Measurements from ENCODE around the gene PRR33. TPM values are rescaled to one million over a fixed set of nuclear protein-coding genes. Genes with fewer than 3 reads are reported as not detected.
"Not testable (repeated sequence)": the region's sequence is repeated elsewhere in the genome, so short reads cannot be mapped to it uniquely, and the experiment has no call there.

Gene PRR33
- not detected in 2 replicates for total RNA-seq

DNA sequence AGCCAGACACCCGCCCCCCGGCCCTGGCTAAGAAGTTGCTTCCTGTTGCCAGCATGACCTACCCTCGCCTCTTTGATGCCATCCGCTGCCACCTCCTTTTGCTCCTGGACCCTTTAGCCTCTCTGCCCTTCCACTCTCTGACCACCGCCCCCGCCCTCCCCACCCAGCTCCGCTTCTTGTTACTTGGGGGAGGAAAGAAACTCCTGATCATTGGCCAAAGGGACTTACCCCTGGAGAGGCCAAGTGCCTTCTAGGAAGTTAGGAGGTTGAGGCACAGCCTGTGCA, at the start of gene PRR33:
Gene PRR33, minus strand, starts transcription at position 65 of the 285 bp plus-strand sequence. CDS start 1,311 bp downstream, outside the sequence.
- Histone ChIP-seq H3K27me3 (ENCODE audit: control insufficient read depth, insufficient read depth, low read length) (peaks cover 5% of the 10 kb centered on the region), H3K36me3 (ENCODE audit: control insufficient read depth, insufficient read depth, low read length) (no peaks in the 10 kb centered on the region), H3K4me3 (ENCODE audit: low read depth, low read length) (no peak within 1 kb of the TSS)
- TF ChIP-seq, protein P1, sequence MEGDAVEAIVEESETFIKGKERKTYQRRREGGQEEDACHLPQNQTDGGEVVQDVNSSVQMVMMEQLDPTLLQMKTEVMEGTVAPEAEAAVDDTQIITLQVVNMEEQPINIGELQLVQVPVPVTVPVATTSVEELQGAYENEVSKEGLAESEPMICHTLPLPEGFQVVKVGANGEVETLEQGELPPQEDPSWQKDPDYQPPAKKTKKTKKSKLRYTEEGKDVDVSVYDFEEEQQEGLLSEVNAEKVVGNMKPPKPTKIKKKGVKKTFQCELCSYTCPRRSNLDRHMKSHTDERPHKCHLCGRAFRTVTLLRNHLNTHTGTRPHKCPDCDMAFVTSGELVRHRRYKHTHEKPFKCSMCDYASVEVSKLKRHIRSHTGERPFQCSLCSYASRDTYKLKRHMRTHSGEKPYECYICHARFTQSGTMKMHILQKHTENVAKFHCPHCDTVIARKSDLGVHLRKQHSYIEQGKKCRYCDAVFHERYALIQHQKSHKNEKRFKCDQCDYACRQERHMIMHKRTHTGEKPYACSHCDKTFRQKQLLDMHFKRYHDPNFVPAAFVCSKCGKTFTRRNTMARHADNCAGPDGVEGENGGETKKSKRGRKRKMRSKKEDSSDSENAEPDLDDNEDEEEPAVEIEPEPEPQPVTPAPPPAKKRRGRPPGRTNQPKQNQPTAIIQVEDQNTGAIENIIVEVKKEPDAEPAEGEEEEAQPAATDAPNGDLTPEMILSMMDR (IDR thresholded peaks at IDR 0.05; ENCODE audit: insufficient read depth, low read length, severe bottlenecking): no peak
- FAIRE-seq: no peak
- DNase-seq (ENCODE audit: low read depth): no peak

DNA sequence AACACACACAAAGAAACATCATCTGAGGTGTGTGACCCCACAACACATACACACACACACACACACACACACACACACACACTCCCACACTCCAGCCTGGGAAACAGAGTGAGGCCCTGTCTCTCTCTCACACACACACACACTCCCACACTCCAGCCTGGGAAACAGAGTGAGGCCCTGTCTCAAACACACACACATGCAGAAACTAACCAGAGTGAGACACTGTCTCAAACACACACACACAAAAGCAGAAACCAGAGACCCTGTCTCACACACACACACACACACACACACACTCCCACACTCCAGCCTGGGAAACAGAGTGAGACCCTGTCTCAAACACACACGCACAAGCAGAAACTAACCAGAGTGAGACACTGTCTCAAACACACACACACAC, 48.1 kb upstream of the PRR33 start:
- DNase-seq (ENCODE audit: low read depth); H3K27me3 ChIP-seq (ENCODE audit: control insufficient read depth, insufficient read depth, low read length); H3K4me3 ChIP-seq (ENCODE audit: low read depth, low read length); H3K36me3 ChIP-seq (ENCODE audit: control insufficient read depth, insufficient read depth, low read length): not testable (repeated sequence)
- peak; percentile 100 for FAIRE-seq

DNA sequence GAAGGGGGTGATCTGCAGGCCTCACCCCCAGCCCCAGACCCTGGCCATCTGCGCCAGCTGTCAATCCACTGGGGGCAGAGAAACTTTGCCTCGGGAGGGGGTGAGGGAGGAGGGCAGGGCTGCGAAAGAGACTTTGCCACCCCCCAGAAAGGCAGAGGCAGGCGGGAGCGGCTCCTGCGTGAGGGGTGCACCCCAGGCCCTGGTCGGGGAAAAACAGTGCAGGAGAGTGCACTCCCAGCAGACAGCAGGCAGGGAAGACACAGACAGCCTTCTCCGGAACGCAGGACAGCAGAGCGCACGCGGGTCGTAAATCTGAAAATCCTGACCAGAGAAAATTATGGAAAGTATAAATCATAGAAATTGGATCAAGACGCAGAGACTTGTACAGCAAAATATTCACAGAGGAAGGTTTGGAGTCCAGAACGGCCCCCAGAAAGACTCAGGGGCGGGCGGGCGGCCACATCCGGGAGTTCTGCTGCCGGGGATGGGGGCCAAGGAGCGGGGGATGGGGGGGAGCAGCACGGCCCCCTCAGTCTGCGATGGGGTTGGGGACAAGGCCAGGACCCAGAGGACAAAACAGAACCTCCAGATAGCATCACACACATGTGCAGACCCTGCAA, 47.4 kb upstream of the PRR33 start:
- Histone ChIP-seq H3K4me3 (ENCODE audit: low read depth, low read length) (no peak overlapping the region), H3K27me3 (ENCODE audit: control insufficient read depth, insufficient read depth, low read length) (no peaks in the 10 kb centered on the region), H3K36me3 (ENCODE audit: control insufficient read depth, insufficient read depth, low read length) (no peaks in the 10 kb centered on the region)
- TF ChIP-seq, protein P1 (IDR thresholded peaks at IDR 0.05; ENCODE audit: insufficient read depth, low read length, severe bottlenecking): no peak
- FAIRE-seq (no peak), DNase-seq (ENCODE audit: low read depth) (no peak)

DNA sequence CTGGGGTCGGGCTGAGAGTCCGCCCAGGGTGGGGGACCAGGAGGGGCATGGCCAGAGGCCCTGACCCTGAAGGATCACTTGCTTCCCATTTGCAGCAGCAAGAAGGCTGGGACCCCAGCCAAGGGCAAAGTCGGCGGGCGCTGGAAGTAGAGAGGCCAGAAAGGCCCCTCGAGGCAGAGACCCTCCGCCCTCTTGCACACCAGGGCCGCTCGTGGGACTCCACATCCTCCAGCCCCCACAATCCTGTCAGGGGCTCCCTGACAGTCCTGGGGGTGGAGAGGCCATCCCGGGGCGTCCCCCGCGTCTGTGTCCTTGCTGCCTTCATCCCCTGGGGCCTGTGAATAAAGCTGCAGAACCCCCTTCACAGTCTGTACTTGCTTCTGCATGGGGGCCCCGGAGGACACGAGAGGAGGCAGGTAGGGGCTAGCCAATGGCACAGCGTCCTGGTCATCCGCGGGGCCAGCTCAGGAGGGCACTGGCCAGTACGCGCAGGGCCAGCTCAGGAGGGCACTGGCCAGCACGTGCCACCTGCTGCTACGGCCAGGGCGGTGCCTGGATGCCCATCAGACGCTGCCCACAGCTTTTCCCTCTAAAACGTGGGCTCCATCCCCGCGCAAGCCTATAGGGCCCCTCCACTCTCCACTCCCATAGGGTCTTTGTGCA, 46.8 kb upstream of the PRR33 start:
- Histone ChIP-seq H3K27me3 (ENCODE audit: control insufficient read depth, insufficient read depth, low read length) (no peaks in the 10 kb centered on the region), H3K4me3 (ENCODE audit: low read depth, low read length) (no peak overlapping the region), H3K36me3 (ENCODE audit: control insufficient read depth, insufficient read depth, low read length) (no peaks in the 10 kb centered on the region)
- TF ChIP-seq, protein P1 (IDR thresholded peaks at IDR 0.05; ENCODE audit: insufficient read depth, low read length, severe bottlenecking): no peak
- FAIRE-seq (no peak), DNase-seq (ENCODE audit: low read depth) (no peak)

DNA sequence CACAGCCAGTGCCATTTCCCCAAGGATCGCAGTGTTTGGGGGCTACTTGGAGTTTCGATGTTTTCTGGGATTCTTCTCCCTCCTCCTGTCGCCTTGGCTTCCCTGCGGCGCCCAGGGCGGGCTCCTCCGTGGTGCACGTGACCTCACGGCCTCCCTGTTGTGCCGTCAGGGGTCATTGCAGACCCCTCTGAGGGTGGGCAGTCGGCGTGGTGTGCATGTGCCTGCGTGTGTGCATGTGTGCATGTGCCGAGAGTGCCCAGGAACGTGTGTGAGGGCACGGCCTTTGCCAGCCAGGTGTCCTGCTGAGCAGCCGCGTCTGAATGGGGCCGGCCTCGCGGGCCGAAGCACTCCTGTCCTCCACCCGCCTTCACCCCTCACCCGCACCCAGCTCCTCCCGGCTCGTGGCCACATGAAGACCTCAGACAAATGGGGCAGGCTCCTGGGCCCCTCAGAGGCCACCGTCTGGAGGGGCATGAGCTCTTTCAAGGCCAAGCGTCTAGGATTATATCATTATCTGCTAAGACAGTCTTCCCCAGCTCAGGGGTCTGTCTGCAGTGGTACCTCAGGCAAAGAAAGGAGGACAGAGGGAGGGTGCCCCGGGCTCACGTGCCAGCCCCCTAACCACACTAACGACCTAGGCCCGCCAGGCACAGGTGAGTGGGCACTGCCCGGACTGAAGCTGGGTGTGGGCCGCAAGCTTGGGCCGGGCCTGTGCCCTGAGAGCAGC, 46.1 kb upstream of the PRR33 start:
- FAIRE-seq (no peak), DNase-seq (ENCODE audit: low read depth) (no peak)
- Histone ChIP-seq H3K27me3 (ENCODE audit: control insufficient read depth, insufficient read depth, low read length) (no peaks in the 10 kb centered on the region), H3K36me3 (ENCODE audit: control insufficient read depth, insufficient read depth, low read length) (no peaks in the 10 kb centered on the region), H3K4me3 (ENCODE audit: low read depth, low read length) (no peak overlapping the region)
- TF ChIP-seq, protein P1 (IDR thresholded peaks at IDR 0.05; ENCODE audit: insufficient read depth, low read length, severe bottlenecking): no peak

DNA sequence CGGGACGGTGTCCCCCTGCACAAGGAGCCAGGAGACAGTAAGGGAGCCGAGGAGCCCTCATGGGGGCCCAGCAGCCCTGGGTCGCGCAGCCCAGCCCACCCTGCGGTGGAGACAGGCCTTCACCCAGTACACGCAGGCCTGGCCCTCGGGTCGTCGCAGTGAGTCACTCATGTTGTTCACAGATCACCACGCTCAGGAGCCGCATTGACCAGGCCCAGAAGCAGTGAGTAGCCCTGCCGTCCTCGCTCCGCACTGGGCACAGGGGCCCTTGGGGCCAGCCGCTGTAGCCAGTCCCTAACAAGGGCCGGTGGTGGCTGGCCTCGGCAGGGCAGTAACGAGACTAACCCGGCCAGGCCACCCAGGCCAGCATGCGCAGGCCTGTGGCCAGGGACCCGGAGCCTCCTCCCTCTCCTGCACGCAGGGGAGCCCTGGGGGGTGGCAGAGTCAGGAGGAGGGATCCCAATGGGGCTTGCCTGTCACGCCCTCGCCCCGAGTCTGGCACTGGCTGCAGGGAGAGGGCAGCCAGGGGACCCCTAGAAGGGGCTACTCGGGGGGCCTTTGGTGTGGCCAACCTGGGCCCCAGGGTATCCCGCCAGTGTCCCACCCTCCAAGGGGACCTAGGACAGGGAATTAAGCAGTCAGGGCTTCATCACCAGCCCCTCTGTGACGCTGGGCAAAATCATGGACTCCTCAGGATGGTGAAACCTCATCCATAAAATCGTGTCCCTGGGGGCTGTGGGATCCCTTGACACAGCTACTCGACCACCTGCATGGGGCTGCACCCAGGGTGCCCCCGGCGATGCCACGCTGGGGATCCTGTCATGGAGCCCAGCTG, 45.3 kb upstream of the PRR33 start:
- DNase-seq (ENCODE audit: low read depth) (no peak), FAIRE-seq (no peak)
- Histone ChIP-seq H3K27me3 (ENCODE audit: control insufficient read depth, insufficient read depth, low read length) (no peaks in the 10 kb centered on the region), H3K36me3 (ENCODE audit: control insufficient read depth, insufficient read depth, low read length) (no peaks in the 10 kb centered on the region), H3K4me3 (ENCODE audit: low read depth, low read length) (no peak overlapping the region)
- TF ChIP-seq, protein P1 (IDR thresholded peaks at IDR 0.05; ENCODE audit: insufficient read depth, low read length, severe bottlenecking): no peak

All from bronchial epithelial cell (primary cell).